Hippocampal formation (tissue), 2 donors: ENCODE measurements around the gene SYT10.
"Not testable (repeated sequence)": the region's sequence is repeated elsewhere in the genome, so short reads cannot be mapped to it uniquely, and the experiment has no call there.

Source experiments
- DNase-seq, 2 donors: peaks; one replicate each; lab custom pipeline; 2025; lab: John Stamatoyannopoulos, UW

SYT10 gene, protein sequence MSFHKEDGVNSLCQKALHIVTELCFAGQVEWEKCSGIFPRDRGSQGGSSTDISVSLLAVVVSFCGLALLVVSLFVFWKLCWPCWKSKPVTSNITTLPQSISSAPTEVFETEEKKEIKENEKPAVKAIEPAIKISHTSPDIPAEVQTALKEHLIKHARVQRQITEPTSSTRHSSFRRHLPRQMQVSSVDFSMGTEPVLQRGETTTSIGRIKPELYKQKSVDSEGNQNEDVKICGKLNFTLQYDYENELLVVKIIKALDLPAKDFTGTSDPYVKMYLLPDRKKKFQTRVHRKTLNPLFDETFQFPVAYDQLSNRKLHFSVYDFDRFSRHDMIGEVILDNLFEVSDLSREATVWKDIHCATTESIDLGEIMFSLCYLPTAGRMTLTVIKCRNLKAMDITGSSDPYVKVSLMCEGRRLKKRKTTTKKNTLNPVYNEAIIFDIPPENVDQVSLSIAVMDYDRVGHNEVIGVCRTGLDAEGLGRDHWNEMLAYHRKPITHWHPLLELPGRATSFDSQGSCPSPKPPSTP

DNA sequence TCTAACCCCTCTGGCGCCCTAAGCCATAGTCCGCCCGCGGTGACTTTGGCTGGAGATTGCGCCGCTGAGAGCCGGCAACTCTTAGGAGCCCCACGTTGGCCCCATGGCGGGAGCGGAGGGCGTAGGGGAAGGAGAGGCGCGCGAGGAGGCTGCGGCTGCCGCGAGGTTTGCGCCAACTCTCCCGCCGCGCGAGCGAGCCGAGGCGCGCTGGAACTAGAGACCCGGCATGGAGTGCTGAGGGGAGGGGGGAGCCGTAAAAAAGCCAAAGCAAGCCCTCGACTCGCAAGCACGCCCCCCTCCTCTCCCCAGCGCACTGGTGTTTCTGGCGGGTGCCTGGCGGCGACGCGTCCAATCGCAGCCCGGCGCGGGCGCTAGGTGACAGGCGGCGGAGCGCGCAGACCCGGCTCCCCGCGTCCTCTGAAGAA lies at the start of gene SYT10:
SYT10 (minus strand) TSS at position 233 of the 425 bp plus-strand sequence. CDS start 297 bp downstream, outside the sequence.
- DNase-seq: peak in 1 of 2 donors; percentile 11

DNA sequence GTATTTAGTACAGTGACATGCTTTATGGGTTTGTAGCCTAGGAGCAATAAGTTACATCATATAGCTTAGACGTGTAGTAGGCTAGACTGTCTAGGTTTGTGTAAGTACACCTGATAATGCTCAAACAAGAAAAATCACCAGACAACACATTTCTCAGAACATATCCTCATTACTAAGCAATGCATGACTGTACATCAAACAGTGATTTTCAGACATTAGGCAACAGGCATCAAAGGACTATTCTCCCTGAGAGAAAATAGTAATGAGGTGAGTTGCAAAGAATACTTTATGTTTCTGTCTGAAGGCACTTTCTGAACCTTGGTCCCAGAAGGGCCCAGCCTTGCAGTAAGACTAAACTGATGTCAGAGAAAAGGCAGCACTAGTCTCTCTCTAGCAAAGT lies 48.4 kb upstream of the SYT10 start:
- no peak for DNase-seq

DNA sequence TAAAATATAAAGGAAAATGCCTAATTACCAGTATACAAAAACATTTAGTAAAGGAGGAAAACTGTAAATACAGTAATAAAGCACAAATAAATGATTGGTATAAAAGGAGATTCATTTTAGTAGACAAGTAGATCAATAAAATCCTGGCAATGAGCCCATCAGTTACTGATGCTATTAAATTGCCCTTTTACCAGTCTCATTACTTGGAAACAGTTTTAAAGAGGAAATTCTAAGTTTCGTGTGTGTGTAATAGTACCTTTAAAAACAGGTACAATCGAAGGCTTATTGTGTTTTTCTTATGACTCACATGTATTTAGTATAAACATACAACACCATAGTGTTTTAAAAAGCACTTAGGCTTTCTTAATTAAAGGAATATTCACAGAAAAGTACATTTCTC lies 46.4 kb upstream of the SYT10 start:
- DNase-seq: no peak

DNA sequence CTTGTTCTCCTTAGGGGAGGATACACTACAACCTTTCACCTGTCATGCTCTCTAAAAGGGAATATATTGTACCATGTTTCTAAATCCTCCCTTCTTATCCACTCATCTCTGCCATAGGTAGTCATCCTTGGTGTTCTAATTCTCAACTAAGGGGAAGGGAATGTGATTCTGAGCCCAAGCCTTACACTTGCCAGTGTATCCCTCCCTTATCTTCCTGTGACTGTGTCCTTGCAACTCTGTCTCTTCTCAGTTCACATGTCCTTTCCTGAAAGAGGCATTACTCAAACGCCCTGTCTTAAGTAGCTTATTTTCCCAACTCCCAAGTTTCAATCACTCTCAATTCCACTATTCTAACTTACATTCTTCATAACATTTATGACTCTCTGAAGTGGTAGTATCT lies 44.5 kb upstream of the SYT10 start:
- DNase-seq: no peak

DNA sequence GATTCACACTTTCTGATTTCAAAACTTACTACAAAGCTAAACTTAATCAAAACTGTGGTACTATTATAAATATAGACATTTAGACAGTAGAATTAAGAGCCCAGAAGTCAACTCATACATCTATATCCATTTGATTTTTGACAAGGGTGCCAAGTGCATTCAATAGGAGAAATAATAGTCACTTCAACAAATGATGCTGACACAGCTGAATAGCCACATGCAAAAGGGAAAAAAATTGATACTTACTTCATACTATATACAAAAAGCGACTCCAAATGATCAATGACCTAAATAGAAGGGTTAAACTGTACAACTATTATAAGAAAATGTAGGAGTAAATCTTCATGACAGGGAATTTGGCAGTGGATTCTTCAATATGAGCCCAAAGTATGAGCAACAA lies 40.7 kb upstream of the SYT10 start:
- no peak for DNase-seq

DNA sequence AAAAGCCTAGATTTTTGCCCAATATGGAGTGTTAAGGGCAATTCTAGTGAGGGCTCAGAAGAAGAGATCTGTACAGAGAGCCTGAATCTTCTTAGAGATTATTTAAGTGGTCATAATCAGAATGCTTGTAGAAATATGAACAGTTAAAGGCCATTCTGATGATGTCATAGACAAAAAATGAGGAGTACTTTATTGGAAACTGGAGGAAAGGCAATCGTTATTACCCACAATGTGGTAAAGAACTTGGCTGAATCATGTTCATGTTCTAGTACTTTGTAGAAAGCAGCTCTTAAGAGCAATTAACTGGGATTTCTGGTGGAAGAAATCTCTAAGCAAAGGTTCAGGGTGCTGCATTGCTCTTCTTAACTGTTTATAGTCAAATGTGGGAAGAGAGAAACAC lies 36.4 kb upstream of the SYT10 start:
- no peak for DNase-seq

DNA sequence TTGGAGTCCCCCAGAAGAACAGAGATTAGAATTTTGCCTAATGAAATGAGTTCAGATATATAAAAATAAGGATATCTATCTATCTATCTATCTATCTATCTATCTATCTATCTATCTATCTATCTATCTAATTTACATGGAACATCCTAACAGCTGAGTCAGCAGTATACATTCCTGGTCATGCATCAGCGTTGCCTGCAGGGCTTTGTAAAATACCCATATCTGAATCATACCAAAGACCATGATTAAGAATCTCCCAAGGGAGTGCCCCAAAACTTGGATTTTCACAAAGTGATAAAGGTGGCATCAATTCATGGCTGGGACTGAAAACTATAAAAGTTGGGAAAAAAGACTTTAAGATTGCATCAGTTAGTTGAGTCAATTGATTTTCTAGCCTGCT lies 32.7 kb upstream of the SYT10 start:
- no peak for DNase-seq

DNA sequence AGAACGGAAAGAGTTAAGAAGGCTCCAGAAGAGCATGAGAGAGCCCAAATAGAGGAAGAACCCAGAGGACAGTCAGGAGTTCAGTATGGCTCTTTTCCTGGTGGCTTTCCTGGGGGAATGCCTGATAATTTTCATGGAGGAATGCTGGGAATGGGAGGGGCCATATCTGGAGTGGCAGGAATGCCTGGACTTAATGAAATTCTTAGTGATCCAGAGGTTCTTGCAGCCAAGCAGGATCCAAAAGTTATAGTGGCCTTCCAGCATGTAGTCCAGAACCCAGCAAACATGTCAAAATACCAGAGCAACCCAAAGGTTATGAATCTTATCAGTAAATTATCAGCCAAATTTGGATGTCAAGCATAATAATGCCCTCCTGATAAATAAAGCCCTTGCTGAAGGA lies 15.5 kb upstream of the SYT10 start:
- no peak for DNase-seq

DNA sequence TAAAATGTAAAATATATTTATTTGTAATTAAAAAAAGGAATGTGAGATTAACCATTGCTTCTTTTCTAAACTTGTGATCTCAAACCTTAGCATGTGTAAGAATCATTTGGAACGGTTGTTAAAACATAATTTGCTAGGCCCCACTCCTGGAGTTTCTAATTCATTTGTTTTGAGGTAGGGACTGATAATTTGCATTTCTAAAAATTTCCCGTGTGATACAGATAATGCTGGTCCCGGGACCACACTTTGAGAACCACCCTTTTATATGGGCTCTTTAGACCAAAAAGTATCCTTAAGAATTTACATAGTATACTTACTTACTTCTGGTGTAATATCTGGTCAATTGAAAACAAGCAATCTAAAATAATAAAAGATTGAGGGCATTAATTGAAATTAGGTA lies 10.9 kb upstream of the SYT10 start:
- DNase-seq: no peak

DNA sequence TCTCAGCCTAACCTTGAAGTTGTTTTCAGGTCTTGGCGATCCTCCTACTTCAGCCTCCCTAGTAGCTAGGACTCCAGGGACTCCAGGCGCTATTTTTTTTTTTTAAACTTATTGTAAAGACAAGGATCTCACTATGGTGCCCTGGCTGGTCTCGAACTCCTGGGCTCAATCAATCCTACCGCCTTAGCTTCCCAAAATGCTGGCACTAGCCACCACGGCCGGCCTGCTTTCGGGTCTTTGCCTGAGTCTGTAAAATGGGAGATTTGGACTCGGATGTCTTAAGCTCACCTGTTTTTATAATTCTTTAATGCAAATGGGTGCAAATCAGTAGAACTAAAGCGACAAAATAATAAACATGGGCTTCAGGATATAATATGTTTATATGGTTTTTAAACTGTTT lies 858 bp upstream of the SYT10 start:
- DNase-seq: no peak

DNA sequence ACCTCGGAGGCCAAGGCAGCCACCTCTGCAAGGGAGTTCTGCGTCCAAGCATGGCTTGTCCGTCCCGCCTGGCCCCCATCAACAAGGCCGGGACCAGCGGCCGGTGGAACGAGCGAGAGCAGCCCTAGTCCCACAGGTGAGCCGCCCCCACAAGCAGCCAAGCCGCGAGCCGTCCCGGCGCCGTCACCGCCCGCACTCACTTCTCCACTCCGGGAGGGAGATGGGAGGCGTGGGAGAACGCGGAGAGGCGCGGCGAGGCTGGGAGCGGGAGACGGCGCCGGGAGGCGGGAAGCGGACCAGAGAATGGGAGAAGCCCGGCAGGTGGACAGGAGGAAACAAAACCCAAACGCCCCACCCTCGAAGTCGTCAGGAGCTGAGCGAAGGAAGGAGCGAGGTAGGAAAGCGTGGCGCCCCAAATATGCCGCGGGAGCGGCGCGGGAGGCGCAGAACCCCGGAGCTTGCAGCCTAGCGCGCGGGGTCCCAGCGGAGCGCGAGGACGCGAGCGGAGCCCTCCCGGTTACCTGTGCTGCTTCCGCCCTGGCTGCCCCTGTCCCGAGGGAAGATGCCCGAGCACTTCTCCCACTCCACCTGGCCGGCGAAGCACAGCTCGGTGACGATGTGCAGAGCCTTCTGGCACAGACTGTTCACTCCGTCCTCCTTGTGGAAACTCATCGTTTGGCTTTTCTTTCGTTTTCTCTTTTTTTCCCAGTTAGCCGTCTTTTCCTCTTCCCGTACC lies 600 bp downstream of the SYT10 start:
- DNase-seq: peak in 1 of 2 donors; percentile 10

DNA sequence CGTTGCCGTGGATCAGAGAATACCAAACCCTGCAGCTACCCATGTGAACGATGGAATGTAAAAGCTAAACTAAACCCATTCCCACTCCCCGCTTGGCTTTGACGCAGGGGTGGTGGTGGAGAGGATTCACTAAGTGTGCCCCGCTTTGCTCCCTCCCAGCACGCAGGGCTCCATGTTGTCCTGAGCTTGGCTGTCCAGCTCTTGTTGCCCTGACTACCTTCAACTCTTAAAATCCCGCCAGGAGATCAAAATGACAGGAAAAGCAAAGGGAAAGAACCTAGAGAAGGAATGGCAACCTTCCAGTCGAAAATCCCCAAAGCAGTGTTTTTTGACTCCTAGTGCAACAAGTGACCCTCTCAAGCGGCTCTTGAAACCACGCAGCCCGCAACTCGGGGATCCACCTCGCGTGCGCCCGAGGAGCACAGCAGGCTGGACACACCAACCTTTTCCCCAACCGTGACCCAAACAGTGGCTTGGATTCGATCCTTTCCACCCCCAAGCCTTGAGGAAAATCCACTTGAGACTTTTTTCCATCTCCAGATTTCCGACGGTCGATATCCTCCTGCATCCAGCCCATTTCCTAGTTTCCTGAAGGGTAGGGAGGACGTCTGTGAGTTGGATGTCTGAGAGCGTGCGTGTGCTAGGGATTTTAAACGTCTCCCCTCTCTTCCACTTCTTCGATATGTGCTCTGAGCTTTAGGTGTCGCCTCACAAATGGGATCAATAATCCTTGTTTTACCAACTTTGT lies 1.4 kb downstream of the SYT10 start:
- DNase-seq: no peak

DNA sequence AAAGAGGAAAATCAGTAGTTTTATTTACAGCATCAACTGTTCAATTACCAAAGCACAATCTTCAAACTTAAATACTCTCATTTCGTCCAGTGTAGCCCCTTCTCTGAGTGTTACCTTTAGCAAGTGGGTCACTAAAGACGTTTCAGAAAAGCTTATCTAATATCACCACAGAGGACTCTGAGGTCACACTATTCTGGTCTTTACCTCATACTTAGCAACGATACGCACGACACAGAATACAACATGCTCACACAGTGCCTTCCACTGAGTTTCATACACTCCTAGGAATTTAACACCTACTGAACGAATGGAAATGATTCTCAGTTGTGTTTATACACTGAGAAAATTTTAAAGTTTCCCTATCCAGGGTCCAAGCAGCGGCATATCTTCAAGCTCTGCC lies 2.0 kb downstream of the SYT10 start:
- no peak for DNase-seq

DNA sequence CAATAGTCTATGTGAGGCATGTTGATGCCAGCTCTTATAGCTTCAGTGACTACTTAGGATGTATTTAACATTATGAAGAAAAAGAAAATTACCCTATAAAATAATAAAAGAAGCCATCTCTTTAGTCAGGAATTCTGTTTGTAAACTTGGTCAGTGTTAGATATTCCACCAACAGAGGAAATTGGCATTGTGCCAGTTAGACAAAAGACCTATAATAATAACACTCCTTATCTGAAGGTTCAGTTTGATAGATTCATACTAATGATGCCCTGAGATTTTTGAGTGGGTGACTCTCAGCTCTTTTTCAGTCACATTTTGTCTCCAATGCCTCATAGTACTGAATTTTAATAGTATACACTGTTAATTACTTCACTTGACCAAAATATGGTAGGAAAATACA lies 6.6 kb downstream of the SYT10 start:
- no peak for DNase-seq

DNA sequence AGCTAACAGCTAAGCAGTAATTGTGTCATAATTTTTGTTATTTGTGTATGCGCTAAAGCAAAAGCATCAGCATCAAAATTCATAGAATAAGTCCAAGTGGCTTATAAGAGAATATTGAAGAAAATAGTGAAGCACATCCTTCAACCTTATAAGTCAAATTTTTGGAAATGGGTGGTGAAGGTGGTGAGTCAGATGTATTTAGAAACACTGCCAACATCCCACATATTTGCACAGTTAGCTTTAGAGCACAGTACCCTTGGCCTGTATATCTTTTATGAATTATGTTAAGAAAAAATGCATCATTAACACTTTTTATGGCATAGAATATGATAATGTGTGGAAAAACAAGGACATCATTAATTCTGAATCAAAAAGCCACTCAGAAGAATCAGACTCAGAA lies 8.0 kb downstream of the SYT10 start:
- DNase-seq: no peak

DNA sequence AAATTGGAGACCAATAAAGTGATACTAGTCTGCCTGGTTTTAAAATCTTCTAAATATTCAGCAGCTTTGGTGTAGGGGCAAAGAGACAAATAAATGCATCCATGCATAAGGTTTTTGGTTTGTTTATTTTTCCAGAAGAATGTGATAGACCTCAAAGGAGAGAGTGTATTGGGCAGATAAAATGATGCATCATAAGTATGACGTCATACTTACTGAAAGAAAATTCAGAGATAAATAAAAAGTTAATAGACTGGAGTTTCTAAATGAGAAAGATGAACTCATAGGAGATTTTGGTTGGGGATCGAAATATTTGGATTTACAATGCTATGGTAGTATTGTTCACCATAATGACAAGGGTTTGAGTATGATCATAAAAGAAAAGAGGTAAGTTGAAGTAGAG lies 10.2 kb downstream of the SYT10 start:
- no peak for DNase-seq

DNA sequence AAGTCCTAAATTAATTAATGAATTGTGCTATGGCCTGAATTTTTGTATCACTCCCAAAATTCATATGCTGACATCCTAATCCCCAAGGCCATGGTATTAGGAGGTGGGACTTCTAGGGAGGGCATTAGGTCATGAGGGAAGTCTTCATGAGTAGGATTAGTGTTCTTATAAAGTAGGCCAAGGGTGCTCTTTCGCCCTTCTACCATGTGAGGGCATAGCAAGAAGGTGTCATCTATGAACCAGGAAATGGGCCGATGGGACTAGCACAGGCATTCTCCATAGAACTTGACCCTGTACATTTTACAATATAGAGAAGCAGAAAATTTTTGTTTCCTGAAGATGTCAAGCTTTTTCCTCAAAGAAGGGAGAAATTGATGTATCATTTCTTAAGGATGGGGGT lies 12.5 kb downstream of the SYT10 start:
- DNase-seq: no peak

DNA sequence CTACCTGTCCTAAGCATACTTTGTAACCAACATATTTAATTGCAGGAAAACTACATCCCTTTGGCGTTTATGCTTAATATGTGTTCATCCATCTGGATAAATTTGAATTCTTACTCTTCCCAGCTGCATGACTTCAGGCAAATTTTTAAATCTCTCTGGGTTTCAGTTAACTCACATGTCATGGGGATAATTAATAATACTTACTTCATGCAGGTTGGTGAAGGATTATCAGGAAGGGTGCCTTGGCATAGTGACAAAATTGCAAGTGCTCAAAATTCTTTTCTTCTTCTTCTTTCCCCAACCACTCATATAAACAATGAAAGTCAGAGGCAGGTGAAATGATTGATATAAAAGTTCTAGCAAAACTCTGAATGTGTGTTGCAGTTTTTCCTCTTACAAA lies 15.9 kb downstream of the SYT10 start:
- no peak for DNase-seq

DNA sequence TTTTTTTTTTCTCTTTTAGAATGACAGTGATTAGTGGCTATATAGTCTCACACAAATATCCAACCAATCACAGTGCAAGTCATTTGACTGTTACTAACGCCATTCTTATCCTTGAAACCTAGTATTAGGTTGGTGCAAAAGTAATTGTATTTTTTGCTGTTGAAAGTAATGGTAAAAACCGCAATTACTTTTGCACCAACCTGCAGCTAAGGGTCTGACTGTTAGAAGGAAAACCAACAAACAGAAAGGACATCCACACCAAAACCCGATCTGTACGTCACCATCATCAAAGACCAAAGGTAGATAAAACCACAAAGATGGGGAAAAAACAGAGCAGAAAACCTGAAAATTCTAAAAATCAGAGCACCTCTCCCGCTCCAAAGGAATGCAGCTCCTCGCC lies 27.2 kb downstream of the SYT10 start:
- DNase-seq: not testable (repeated sequence)

DNA sequence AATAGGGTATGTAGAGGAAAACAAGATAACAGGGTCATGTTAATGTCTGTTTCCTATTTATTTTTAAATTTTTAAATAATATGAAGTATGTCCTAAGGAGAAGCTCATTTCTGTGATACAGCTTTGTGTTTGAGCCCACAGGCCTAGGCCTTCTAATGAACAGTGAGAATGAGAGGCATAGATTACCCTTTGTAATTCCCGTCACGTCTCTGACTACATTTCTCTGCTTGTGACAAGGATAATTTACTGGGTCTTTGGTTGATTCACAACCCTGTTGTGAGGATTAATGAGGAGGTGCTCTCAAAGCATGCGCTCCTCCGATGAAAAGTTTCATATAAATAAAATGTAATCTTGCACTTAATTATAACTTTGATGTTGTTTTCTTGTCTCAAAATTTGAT lies 56.1 kb downstream of the SYT10 start:
- DNase-seq: no peak

DNA sequence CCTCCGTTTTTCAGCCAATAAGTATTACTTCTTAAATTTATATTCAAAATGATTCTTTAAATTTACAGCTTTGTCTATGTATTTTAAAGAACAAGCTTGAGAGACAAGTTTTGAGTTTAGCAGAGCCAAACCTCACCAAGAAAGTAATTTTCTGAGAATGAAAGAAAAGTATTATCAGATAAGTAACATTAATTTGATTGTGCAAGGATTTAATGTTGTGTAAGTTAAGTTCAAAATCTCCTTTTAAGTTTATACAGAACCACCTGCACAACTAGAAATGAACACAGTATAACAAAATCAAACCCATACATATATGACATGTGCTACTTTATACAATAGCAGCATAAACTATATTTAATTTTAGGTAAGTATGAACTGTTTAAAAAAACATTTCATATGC lies 63.5 kb downstream of the SYT10 start:
- no peak for DNase-seq

DNA sequence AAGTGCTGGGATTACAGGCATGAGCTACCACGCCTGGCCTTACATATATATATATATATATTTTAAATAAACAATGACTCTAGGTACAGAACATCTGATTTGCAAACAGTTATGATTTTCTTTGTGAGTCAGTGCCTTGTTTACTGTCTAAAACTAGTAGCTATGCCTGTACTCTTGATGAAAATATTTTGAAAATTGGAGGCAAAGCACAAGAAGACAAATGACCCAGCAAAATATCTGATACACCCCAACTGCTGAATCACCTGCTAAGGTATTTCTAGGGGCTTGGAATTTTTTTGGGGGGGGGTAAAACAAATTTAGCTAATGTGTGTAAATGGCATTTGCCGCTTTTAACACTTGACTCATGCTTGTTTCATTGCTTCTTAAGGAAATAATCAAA lies 69.3 kb downstream of the SYT10 start:
- no peak for DNase-seq

DNA sequence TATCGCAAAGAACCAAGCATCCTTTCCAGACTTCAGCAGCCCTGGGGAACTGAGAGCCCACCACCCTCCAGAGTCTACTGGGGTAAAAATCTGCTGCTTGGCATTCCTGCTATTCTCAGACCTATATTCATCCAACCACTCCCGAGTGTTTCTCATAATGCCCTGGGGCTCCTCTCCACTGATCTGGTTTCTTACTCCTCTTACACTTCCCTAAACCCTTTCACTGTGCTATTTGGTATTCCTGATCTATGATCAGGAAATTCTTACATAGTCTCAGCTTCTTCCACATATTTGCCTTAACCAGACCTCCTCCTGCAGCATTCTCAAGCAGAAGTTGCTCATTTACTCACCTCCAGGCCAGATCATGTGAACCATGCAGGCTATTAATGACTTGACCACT lies 82.4 kb downstream of the SYT10 start:
- no peak for DNase-seq
